Epithelial cell of proximal tubule (primary cell): ENCODE measurements around the gene GFRA3. TPM values are rescaled to one million over a fixed set of nuclear protein-coding genes. Genes with fewer than 3 reads are reported as not detected.
"Not testable (repeated sequence)": the region's sequence is repeated elsewhere in the genome, so short reads cannot be mapped to it uniquely, and the experiment has no call there.

ENCODE experiments used
- DNase-seq: peaks from one replicate; pipeline ENCODE4 v3.0.0-alpha.2; 2011; ENCODE audit warnings: low read depth
- H3K4me3 ChIP-seq: 2 replicates; pipeline ENCODE4 v1.5.1; 2011; ENCODE audit warnings: low read depth, mild to moderate bottlenecking, low read length
- total RNA-seq: library from RNA; depleted of rRNA; stranded (reverse); fragments of >200 nt; gene quantifications from 2 replicates; pipeline ENCODE4 v1.2.3, GENCODE V29; 2015
- TF ChIP-seq, protein P1 (sequence below): conservative IDR thresholded peaks from 2 replicates; pipeline ENCODE4 v1.5.1; 2012; ENCODE audit warnings: low read depth, mild to moderate bottlenecking, low read length

GFRA3 gene, protein sequence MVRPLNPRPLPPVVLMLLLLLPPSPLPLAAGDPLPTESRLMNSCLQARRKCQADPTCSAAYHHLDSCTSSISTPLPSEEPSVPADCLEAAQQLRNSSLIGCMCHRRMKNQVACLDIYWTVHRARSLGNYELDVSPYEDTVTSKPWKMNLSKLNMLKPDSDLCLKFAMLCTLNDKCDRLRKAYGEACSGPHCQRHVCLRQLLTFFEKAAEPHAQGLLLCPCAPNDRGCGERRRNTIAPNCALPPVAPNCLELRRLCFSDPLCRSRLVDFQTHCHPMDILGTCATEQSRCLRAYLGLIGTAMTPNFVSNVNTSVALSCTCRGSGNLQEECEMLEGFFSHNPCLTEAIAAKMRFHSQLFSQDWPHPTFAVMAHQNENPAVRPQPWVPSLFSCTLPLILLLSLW
- 0.12 and 0.29 TPM in 2 replicates for total RNA-seq

DNA sequence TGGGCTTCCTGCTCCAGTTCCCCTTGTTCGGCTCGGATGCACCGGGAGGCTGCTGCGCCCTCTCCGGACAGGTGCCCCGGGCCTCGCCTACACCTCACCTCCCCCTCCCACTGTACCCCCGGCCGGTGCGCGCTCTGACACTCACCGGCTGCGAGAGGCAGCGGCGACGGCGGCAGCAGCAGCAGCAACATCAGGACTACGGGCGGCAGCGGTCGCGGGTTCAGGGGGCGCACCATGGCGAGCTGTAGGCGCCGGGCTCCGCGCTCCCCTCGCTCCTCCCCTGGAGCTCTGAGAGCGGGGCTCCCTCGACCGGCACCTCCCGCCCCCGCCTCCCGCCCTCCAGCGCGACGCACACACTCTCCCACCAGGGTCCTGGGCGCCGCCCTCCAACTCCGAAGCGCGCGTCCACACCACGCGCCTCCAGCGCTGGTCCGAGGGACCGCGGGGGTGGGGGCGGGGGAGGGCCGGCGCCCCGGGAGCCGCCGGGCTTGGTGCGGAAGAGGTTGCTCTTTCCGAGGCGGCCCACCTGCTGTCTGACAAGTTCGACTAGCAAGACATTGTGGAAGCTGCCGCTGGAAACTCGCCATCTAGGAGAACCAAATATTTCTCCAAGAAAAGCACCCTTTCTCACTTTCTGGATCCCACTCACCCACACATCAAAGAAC lies at the start of gene GFRA3:
Gene GFRA3, minus strand, starts transcription at position 433 of the 665 bp plus-strand sequence. Its CDS starts 197 bp downstream, at position 236.
- H3K4me3 ChIP-seq: peak within 1 kb of the TSS; percentile 37
- no peak for DNase-seq
- TF ChIP-seq, protein P1, sequence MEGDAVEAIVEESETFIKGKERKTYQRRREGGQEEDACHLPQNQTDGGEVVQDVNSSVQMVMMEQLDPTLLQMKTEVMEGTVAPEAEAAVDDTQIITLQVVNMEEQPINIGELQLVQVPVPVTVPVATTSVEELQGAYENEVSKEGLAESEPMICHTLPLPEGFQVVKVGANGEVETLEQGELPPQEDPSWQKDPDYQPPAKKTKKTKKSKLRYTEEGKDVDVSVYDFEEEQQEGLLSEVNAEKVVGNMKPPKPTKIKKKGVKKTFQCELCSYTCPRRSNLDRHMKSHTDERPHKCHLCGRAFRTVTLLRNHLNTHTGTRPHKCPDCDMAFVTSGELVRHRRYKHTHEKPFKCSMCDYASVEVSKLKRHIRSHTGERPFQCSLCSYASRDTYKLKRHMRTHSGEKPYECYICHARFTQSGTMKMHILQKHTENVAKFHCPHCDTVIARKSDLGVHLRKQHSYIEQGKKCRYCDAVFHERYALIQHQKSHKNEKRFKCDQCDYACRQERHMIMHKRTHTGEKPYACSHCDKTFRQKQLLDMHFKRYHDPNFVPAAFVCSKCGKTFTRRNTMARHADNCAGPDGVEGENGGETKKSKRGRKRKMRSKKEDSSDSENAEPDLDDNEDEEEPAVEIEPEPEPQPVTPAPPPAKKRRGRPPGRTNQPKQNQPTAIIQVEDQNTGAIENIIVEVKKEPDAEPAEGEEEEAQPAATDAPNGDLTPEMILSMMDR: no peak

DNA sequence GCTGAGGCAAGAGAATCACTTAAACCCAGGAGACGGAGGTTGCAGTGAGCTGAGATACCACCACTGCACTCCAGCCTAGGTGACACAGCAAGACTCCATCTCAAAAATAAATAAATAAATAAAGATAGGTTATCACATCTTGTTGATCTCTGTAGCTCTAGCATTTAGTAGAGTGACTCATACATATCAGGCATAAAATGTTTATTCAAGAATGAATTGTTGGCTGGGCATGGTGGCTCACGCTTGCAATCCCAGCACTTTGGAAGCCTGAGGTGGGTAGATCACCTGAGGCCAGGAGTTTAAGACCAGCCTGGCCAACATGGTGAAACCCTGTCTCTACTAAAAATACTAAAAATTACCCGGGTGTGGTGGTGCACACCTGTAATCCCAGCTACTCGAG lies 43.8 kb upstream of the GFRA3 start:
- not testable (repeated sequence) for DNase-seq, H3K4me3 ChIP-seq

DNA sequence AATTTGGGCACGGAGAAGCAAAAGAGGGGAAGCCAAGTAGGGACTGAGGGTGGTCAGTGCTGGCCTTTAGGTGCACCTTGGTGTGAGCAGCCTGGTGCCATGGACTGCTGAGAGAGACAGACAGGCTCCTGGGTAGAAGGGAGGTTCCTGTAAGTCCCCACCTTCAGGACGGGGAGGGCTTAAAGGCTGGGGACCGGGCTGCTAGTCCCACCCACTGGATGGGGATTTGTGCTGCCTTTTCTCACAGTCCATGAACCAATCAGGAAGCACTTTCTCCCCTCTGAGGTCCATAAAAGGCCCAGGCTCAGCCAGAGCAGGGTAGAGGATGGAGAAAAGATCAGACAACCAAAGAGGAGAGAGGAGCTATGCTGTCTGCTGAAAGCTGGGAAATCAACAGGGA lies 41.9 kb upstream of the GFRA3 start:
- H3K4me3 ChIP-seq: no peak overlapping the region
- TF ChIP-seq, protein P1: no peak
- DNase-seq: no peak

DNA sequence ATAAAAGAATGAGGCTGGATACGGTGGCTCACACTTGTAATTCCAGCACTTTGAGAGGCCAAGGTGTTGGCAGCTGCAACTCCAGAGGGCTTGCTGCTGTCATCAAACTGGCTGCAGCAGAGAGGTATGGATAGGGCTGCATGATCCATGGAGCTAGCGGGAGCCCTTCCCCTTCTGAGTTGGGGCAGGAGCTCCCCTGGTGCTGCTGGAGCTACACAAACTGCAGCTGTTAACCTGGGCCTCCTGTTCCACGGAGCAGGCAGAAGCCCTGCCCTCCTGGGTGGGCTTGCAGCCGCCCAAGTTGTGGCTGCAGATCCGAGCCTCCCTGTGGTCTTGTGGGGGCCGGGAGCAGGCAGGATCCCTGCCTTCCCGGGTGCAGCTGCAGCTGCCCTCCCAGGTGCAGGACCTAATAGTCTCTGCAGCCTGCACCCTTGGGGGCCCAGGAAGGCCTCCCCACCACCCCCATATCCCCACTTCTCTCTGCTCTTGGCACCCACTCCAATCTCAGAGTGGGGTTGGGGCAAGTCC lies 41.4 kb upstream of the GFRA3 start:
- H3K4me3 ChIP-seq: no peak overlapping the region
- DNase-seq: no peak
- TF ChIP-seq, protein P1: no peak

DNA sequence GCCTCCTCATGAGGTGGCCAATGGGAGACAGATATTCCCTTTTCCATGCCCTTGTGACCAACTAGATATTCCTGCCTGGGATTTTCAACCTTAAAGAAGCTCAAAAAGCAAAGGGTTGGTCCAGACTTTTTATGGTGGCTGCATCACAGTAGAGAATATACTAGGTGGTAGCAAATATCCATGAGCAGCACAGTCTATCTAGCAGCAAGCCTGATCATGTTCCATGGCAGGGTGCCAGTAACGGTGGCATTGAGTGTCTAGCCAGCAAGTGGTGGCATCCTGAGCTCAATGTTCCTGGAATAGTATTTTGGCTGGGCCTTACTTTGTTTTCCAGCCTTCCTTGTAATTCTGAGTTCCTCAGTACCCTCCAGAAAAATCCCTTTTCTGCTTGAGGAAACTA lies 31.4 kb upstream of the GFRA3 start:
- TF ChIP-seq, protein P1: no peak
- DNase-seq: no peak

DNA sequence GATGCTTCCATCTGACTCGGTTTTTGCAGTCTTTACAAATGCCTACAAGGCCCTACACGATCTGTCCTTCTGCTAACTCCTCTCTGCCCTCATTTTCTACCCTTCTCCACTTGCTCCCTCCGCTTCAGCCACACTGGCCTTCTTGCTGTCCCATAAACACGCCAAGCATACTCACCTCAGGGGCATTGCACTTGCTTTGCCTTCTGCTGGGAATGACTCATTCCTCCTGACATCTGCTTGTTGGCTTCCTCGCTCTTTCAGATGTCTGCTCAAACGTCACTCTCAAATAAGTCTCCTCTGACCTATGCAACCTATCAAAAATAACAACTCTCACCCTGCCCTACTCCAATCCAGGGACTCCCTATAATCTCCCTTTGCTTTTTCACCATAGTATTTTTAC lies 29.0 kb upstream of the GFRA3 start:
- H3K4me3 ChIP-seq: no peak overlapping the region
- DNase-seq: peak; percentile 6
- TF ChIP-seq, protein P1: no peak

More for the DNA sequence above, 31.4 kb upstream of the GFRA3 start:
- H3K4me3 ChIP-seq: no peak overlapping the region

DNA sequence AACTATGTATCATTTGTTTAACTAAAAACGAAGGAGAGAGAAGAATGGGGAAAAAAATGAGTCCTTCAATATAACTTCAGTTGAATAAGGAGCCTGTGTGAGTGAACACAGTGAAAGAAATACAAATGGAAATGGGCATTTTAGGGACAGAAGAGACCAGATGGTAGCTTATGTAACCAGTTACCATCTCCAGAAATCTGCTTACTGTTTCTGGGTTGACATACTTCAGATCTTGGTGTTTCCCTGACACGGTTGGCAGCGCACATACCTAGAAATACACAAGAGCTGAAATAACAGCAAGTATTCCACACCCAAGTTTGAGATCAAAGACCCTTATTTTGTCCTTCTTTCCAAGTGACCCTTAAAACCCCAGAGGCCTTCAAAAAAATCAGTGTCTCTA lies 14.9 kb upstream of the GFRA3 start:
- TF ChIP-seq, protein P1: no peak
- H3K4me3 ChIP-seq: no peak overlapping the region
- DNase-seq: no peak
